Measurements from ENCODE around the gene SIPA1.

DNA sequence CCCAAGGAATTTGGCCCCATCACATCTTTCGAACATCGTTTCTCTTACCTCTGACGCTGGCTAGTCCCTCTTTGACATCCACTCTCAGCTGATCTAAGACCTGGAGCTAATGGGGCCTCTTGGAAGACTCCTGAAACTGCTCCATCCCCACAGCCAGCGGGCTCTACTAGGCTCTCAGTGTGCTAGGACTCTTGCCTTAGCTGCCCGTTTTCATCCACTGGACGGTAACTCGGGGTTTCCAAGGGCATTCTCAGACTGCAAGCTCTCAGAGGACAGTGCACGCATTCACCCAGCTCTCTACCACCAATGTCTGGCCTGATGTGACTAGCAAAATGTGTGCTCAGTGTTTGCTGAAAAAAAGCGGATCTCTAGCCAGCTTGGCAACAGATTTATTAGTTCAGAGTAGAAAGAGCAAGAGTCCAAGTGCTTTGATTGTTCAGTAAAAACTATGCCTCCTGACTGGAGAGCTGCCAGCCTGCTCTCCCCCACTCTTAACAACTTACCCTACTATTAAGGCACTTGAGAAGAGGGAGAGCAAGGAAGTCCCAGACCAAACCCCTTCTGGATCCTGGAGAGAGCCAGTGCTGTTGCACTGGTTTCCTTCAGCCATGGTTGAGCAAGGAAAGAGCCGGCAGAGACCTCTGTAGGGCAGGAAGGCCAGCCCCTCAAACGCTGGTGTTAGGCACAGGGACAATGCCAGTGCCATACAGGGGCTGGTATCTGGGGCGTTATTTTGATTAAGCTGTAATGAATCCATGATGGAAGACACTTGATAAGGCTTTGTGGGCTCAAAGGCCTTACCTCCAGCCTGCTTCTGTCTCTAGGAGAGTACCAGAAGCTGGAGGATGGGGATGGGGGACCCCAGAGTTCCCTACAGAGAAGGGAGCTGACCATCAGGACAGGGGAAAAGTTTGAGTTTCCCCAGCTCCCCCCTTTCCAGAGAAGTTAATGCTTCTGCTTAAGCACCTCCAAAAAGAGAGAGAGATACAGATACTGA is 15.6 kb downstream of the SIPA1 start:
- TF ChIP-seq CTCF (IDR thresholded peaks at IDR 0.05) = no peak
- no peak for TF ChIP-seq GABPB1 (CRISPR knock-in tag; IDR thresholded peaks at IDR 0.05)
- TF ChIP-seq, protein P1, sequence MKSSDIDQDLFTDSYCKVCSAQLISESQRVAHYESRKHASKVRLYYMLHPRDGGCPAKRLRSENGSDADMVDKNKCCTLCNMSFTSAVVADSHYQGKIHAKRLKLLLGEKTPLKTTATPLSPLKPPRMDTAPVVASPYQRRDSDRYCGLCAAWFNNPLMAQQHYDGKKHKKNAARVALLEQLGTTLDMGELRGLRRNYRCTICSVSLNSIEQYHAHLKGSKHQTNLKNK (CRISPR knock-in tag; IDR thresholded peaks at IDR 0.05) = no peak
- TF ChIP-seq ATF2 (CRISPR knock-in tag; IDR thresholded peaks at IDR 0.05; ENCODE audit: borderline replicate concordance, low read depth) = no peak
- no peak for TF ChIP-seq USF1 (CRISPR knock-in tag; IDR thresholded peaks at IDR 0.05)
- no peak for TF ChIP-seq FOXJ3 (CRISPR knock-in tag; IDR thresholded peaks at IDR 0.05; ENCODE audit: borderline replicate concordance)

Data from WTC11 (cell line).